Fibroblast of skin of abdomen (primary cell): ENCODE data around the gene GTF2H2.
"Not testable (repeated sequence)": the region's sequence is repeated elsewhere in the genome, so short reads cannot be mapped to it uniquely, and the experiment has no call there.

Source experiments
- DNase-seq: peaks from one replicate; pipeline ENCODE4 v3.0.0-alpha.2; 2013

GTF2H2 gene

GRCh38 chr5:71011194-71011792 lies 56.2 kb downstream of the GTF2H2 start:
- DNase-seq = no peak

GRCh38 chr5:71006983-71007382 lies 60.5 kb downstream of the GTF2H2 start:
- DNase-seq = not testable (repeated sequence)
